KOPT-K1 (cell line): ENCODE data around the gene DPYSL3.

Experiments
- H3K27ac ChIP-seq: fragments of 200-600 bp; sonication (generic); 2 replicates; pipeline ENCODE4 v1.5.1; 2016; ENCODE audit warnings: antibody characterized with exemption, mild to moderate bottlenecking, low read depth, low read length; ENCODE audit not compliant: poor library complexity, severe bottlenecking
- H3K36me3 ChIP-seq: fragments of 200-600 bp; sonication (generic); 2 replicates; pipeline ENCODE4 v1.5.1; 2017; ENCODE audit warnings: antibody characterized with exemption, mild to moderate bottlenecking, low read length, moderate library complexity; ENCODE audit not compliant: insufficient read depth
- H3K9me3 ChIP-seq: fragments of 200-600 bp; sonication (generic); 2 replicates; pipeline ENCODE4 v1.5.1; 2017; ENCODE audit warnings: antibody characterized with exemption, low read length, mild to moderate bottlenecking; ENCODE audit not compliant: insufficient read depth, poor library complexity, severe bottlenecking

The DPYSL3 gene

GRCh38 chr5:147415651-147416050 lies 94.2 kb downstream of the DPYSL3 start:
- no peaks in the 10 kb centered on the region for H3K9me3 ChIP-seq
- H3K36me3 ChIP-seq, result no peaks in the 10 kb centered on the region
- no peak overlapping the region for H3K27ac ChIP-seq

GRCh38 chr5:147413266-147413665 lies 96.6 kb downstream of the DPYSL3 start:
- H3K9me3 ChIP-seq, result no peaks in the 10 kb centered on the region
- no peaks in the 10 kb centered on the region for H3K36me3 ChIP-seq

GRCh38 chr5:147412561-147412960 lies 97.3 kb downstream of the DPYSL3 start:
- H3K9me3 ChIP-seq, result no peaks in the 10 kb centered on the region
- no peak overlapping the region for H3K27ac ChIP-seq
- H3K36me3 ChIP-seq, result no peaks in the 10 kb centered on the region

More at GRCh38 chr5:147413266-147413665, 96.6 kb downstream of the DPYSL3 start:
- H3K27ac ChIP-seq, result no peak overlapping the region

GRCh38 chr5:147411359-147412319 lies 98.2 kb downstream of the DPYSL3 start:
- H3K9me3 ChIP-seq, result no peaks in the 10 kb centered on the region
- H3K36me3 ChIP-seq, result no peaks in the 10 kb centered on the region
- H3K27ac ChIP-seq, result no peak overlapping the region

GRCh38 chr5:147410496-147411358 lies 99.1 kb downstream of the DPYSL3 start:
- H3K36me3 ChIP-seq, result no peaks in the 10 kb centered on the region
- no peaks in the 10 kb centered on the region for H3K9me3 ChIP-seq
- no peak overlapping the region for H3K27ac ChIP-seq

GRCh38 chr5:147408980-147409379 lies 100.9 kb downstream of the DPYSL3 start:
- no peaks in the 10 kb centered on the region for H3K36me3 ChIP-seq
- H3K27ac ChIP-seq, result no peak overlapping the region
- no peaks in the 10 kb centered on the region for H3K9me3 ChIP-seq

DNA sequence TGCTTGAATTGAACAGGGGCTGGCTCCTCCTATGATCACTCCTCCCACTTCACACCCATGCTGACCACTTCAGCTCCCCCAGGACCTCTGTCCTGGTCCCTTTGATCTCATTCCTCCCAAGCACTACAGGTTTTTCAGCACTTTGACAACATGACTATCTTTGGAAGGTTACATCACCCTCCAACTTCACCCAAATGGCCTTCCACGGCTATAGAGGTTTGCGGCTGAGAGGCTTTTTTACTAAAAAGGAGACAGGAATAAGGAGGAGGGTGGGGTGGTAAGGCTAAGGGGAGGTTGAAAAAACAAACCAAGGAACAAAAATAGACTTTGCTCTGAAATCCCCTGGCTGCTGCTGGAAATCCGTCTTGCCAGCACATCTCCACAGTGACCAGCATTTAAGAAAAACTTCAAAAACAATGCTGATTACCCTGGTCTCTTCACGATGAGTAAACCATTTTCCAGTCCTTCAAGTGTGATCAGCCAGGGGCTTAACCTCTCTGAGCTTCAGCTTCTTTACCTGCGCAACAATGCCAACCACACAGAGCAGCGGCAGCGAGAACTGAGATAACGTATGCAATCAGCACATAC lies 102.7 kb downstream of the DPYSL3 start:
- Histone ChIP-seq H3K27ac (no peak overlapping the region), H3K36me3 (no peaks in the 10 kb centered on the region), H3K9me3 (no peaks in the 10 kb centered on the region)

DNA sequence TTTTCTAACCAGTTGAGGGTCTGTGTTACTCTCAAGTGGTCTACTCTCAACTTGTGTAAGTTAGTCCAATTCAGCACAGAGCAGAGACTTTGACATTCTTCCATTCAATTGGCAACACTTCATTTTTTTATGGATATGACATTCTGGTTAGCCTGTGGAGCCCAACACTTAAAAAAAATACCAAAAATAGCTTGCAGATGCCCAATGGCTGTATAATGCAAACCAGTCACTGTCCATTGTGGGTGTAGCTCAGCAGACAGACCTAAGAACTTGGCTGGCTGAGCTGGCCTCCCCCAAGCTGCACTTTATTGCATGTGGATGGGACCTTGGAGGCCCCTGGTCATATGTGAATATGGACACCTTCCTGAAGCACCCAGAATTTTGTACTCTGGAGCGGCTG lies 103.2 kb downstream of the DPYSL3 start:
- no peak overlapping the region for H3K27ac ChIP-seq
- no peaks in the 10 kb centered on the region for H3K36me3 ChIP-seq
- no peaks in the 10 kb centered on the region for H3K9me3 ChIP-seq

- Histone ChIP-seq H3K9me3 (no peaks in the 10 kb centered on the region), H3K27ac (no peak overlapping the region), H3K36me3 (no peaks in the 10 kb centered on the region)
These were observed 105.2 kb downstream of the DPYSL3 start for GRCh38 chr5:147404706-147405105.

- Histone ChIP-seq H3K27ac (no peak overlapping the region), H3K9me3 (no peaks in the 10 kb centered on the region), H3K36me3 (no peaks in the 10 kb centered on the region)
These were observed 105.9 kb downstream of the DPYSL3 start for GRCh38 chr5:147403651-147404640.

DNA sequence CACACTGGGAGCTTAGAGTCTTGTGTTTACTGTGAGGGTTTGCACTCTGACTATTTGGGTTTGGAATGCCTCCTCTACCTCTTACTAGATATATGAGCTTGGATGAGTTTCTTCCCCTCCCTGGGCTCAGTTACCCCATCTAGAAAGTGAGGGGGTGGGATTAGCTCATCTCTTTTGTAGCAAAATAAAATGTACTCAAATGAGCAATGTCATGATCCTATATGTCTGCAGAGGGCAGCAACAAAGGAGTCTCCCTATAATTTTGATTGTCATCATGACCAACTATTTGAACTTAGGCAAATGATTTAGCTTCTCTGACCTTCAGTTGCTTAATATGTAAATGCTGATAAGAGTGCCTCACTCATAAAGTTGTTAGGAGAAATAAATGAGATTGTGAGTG lies 109.0 kb downstream of the DPYSL3 start:
- no peak overlapping the region for H3K27ac ChIP-seq
- no peaks in the 10 kb centered on the region for H3K9me3 ChIP-seq
- no peaks in the 10 kb centered on the region for H3K36me3 ChIP-seq

- H3K9me3 ChIP-seq, result no peaks in the 10 kb centered on the region
- H3K27ac ChIP-seq, result no peak overlapping the region
- H3K36me3 ChIP-seq, result no peaks in the 10 kb centered on the region
These were observed 109.6 kb downstream of the DPYSL3 start for GRCh38 chr5:147400126-147400809.

GRCh38 chr5:147398860-147399259 lies 111.0 kb downstream of the DPYSL3 start:
- no peaks in the 10 kb centered on the region for H3K9me3 ChIP-seq
- H3K27ac ChIP-seq, result no peak overlapping the region
- H3K36me3 ChIP-seq, result no peaks in the 10 kb centered on the region

DNA sequence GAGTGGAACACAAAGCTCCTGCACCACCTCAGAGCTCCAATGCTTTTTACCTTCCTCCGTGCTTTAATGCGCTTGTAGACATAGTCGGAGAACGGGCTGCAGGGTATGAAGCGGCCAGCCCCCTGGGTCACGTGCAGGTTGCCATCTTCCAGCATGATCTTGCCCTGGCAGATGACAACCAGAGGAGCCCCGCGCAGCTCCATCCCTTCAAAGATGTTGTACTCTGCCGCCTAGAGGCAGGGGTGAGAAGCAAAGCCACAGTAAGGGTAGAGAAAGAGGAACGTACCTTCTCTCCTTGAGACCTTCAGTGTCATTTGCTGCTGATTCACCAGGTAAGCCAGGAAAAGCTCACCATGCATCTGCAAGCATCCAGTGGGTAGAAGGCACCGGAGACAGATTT lies 112.3 kb downstream of the DPYSL3 start:
- Histone ChIP-seq H3K36me3 (no peaks in the 10 kb centered on the region), H3K9me3 (no peaks in the 10 kb centered on the region), H3K27ac (no peak overlapping the region)
